Loucy (cell line): ENCODE data around the gene PRXL2B.

Source experiments
- EZH2phosphoT487 ChIP-seq: fragments of 200-600 bp; IDR thresholded peaks from 2 replicates; pipeline ENCODE4 v1.6.1; 2018; ENCODE audit warnings: antibody characterized with exemption, mild to moderate bottlenecking, moderate library complexity, borderline replicate concordance
- TF ChIP-seq, protein P1 (sequence below): fragments of 200-600 bp; sonication (generic); conservative IDR thresholded peaks from 2 replicates; pipeline ENCODE4 v1.5.1; 2014; ENCODE audit warnings: mild to moderate bottlenecking, antibody characterized with exemption, low read length

GRCh38 chr1:2606396-2606880 is 19.9 kb downstream of the PRXL2B start:
- TF ChIP-seq, protein P1, sequence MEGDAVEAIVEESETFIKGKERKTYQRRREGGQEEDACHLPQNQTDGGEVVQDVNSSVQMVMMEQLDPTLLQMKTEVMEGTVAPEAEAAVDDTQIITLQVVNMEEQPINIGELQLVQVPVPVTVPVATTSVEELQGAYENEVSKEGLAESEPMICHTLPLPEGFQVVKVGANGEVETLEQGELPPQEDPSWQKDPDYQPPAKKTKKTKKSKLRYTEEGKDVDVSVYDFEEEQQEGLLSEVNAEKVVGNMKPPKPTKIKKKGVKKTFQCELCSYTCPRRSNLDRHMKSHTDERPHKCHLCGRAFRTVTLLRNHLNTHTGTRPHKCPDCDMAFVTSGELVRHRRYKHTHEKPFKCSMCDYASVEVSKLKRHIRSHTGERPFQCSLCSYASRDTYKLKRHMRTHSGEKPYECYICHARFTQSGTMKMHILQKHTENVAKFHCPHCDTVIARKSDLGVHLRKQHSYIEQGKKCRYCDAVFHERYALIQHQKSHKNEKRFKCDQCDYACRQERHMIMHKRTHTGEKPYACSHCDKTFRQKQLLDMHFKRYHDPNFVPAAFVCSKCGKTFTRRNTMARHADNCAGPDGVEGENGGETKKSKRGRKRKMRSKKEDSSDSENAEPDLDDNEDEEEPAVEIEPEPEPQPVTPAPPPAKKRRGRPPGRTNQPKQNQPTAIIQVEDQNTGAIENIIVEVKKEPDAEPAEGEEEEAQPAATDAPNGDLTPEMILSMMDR, result no peak
- no peak for TF ChIP-seq EZH2phosphoT487
